Transverse colon (tissue), 4 donors: Measurements from ENCODE around the gene RPL4. TPM values are rescaled to one million over a fixed set of nuclear protein-coding genes. Genes with fewer than 3 reads are reported as not detected.

Source experiments
- DNase-seq: peaks from one replicate; pipeline ENCODE4 v3.0.0-alpha.2; 2019
- H3K27ac ChIP-seq, 4 donors: fragments of 200-600 bp; sonication (generic); 2 replicates each; pipeline ENCODE4 v1.5.1; 2016 to 2018; ENCODE audit warnings: inconsistent platforms in 4 of 4
- H3K27me3 ChIP-seq: fragments of 200-600 bp; sonication (generic); 2 replicates; pipeline ENCODE4 v1.5.1; 2017; ENCODE audit warnings: inconsistent platforms
- H3K36me3 ChIP-seq, 4 donors: fragments of 200-600 bp; sonication (generic); 2 replicates each; pipeline ENCODE4 v1.5.1; 2017 to 2019; ENCODE audit warnings: inconsistent platforms in 4 of 4
- H3K4me1 ChIP-seq, 4 donors: fragments of 200-600 bp; sonication (generic); 2 replicates each; pipeline ENCODE4 v1.5.1; 2017 to 2020; ENCODE audit warnings: inconsistent platforms in 4 of 4
- H3K4me3 ChIP-seq, 4 donors: fragments of 200-600 bp; sonication (generic); 1 replicate in 1 of 4; 2 replicates in 3 of 4; pipeline versions ENCODE4 v1.5.1 to v1.6.1; 2017 to 2019; ENCODE audit warnings: inconsistent platforms in 4 of 4
- H3K9me3 ChIP-seq, 2 donors: fragments of 200-600 bp; sonication (generic); 2 replicates each; pipeline ENCODE4 v1.5.1; 2017 to 2019; ENCODE audit warnings: inconsistent platforms in 2 of 2
- EP300 ChIP-seq: sonication (generic); formaldehyde crosslinking; IDR thresholded peaks from one replicate; pipeline ENCODE4 v1.6.1; 2017; ENCODE audit warnings: antibody characterized with exemption, low read depth
- POLR2A ChIP-seq: fragments of 450-650 bp; IDR thresholded peaks from one replicate; pipeline ENCODE4 v1.6.1; 2016; ENCODE audit warnings: antibody characterized with exemption, mild to moderate bottlenecking, moderate library complexity
- POLR2AphosphoS5 ChIP-seq, 3 donors: sonication (generic); formaldehyde crosslinking; IDR thresholded peaks; one replicate each; pipeline ENCODE4 v1.6.1; 2016; ENCODE audit warnings: antibody characterized with exemption in 3 of 3
- WGBS, 2 donors: methylation state at CpG; one replicate each; pipeline ENCODE4 v1.1.5; 2018; ENCODE audit warnings: low coverage in 1 of 2; 5-methylcytosine and 5-hydroxymethylcytosine counted together
- in situ Hi-C, 4 donors: fragments of 200-750 bp; cut with MboI; loops; one replicate each; pipeline versions ENCODE4 v1.15.0 to v1.15.1; 2017; ENCODE audit warnings: low sequenced_read_pairs in 3 of 4, low pct_ligation_motif_present in 1 of 4, low pct_unique_long_range_greater_than_20kb in 1 of 4
- intact Hi-C: fragments of 100-400 bp; cut with DNase I; formaldehyde crosslinking; loops from one replicate; pipeline ENCODE4 v1.15.1; 2023; ENCODE audit warnings: low total_unique reads
- total RNA-seq, 4 donors: library from RNA; depleted of rRNA; stranded (reverse); fragments of >200 nt; gene quantifications; one replicate each; pipeline ENCODE4 v1.1.0, GENCODE V29; 2016
- TF ChIP-seq, protein P1 (sequence below), 5 experiments: fragments of 200-600 bp in 3 of 5; fragments of 450-650 bp in 2 of 5; sonication (generic) in 3 of 5; IDR thresholded peaks; 1 replicate in 2 of 5; 2 replicates in 3 of 5; pipeline ENCODE4 v1.5.1; 2016 to 2017; ENCODE audit warnings: antibody characterized with exemption in 5 of 5, inconsistent platforms in 3 of 5, mild to moderate bottlenecking in 2 of 5, moderate library complexity in 1 of 5

Gene RPL4
- total RNA-seq, 4 donors from 2014 or later: 1,084 to 1,586 (median 1,392) TPM

DNA sequence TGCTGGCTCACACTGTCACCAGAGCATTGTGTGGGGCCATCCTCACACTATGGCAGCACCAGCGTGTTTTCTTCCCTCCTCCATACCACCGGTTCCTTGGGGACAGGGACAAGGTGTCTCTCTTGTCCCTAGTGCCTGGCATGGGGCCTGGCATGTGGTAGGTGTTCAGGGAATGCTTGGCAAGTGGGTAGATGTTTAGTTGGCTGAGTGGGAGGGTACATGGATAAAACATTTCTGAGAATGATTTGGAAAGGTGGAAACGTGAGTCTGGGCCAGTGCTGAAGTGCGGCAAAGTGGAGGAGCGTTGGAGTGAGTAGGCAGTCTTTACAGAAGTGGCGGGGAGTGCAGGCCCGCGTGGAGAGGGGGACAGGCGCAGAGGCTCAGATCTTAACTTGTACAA lies 22.1 kb downstream of the RPL4 start:
- no peak for TF ChIP-seq POLR2A
- TF ChIP-seq POLR2AphosphoS5 (IDR thresholded peaks at IDR 0.05): no peak
- TF ChIP-seq, protein P1, sequence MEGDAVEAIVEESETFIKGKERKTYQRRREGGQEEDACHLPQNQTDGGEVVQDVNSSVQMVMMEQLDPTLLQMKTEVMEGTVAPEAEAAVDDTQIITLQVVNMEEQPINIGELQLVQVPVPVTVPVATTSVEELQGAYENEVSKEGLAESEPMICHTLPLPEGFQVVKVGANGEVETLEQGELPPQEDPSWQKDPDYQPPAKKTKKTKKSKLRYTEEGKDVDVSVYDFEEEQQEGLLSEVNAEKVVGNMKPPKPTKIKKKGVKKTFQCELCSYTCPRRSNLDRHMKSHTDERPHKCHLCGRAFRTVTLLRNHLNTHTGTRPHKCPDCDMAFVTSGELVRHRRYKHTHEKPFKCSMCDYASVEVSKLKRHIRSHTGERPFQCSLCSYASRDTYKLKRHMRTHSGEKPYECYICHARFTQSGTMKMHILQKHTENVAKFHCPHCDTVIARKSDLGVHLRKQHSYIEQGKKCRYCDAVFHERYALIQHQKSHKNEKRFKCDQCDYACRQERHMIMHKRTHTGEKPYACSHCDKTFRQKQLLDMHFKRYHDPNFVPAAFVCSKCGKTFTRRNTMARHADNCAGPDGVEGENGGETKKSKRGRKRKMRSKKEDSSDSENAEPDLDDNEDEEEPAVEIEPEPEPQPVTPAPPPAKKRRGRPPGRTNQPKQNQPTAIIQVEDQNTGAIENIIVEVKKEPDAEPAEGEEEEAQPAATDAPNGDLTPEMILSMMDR (IDR thresholded peaks at IDR 0.05): no peak
- TF ChIP-seq EP300: no peak
- intact Hi-C loops (no loop called here), in situ Hi-C loops (loop anchor here in 1 of 4 donors (25.0 kb wide), 1 partner anchor 95 kb away; the partner anchor contains the start of gene MAP2K1)
- Histone ChIP-seq H3K36me3 (peaks cover 0 to 15% (median 2%) of the 10 kb centered on the region in 4 donors), H3K9me3 (no peaks in the 10 kb centered on the region), H3K4me3 (no peak overlapping the region), H3K27ac (no peak overlapping the region), H3K27me3 (no peaks in the 10 kb centered on the region), H3K4me1 (no peaks in the 10 kb centered on the region)
- DNase-seq: no peak
- 91 to 95% methylated on average over 7 to 9 of the region's 9 CpGs for WGBS, 2 donors

DNA sequence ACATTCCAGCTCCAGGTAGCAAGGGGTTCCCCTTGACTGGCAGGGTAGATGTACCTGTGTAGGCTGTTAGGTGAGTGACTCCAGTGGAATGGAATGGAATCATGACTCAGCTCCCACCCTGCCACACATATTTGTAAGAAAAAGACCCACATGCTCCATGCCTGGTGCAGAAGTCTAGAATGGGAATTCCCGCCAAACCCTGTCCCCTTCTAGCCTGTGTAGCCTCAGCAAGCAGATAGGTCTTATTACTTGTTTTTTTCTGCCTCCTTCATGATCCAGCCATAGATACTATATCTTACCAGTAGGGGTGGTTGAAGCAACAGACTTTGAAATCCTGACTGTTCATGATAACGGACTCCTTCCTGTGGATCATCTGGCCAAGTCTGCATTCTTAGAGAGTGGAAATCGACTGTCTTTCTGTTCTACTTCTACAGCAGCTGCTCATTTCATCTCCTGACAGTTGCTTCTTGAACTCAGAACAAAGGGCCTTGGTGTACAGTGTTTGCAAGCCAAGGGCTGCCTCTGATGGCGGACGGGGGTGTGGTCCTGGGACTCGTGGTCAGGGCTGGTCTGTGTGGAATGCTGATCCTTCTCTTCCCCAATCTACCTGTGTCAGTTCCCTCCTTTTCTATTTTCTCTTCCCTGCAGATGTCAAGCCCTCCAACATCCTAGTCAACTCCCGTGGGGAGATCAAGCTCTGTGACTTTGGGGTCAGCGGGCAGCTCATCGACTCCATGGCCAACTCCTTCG lies 23.4 kb downstream of the RPL4 start:
- Histone ChIP-seq H3K4me3 (no peak overlapping the region), H3K4me1 (no peaks in the 10 kb centered on the region), H3K9me3 (no peaks in the 10 kb centered on the region), H3K36me3 (peaks cover 0 to 12% (median 2%) of the 10 kb centered on the region in 4 donors), H3K27ac (no peak overlapping the region), H3K27me3 (no peaks in the 10 kb centered on the region)
- DNase-seq: no peak
- no peak for TF ChIP-seq POLR2AphosphoS5 (IDR thresholded peaks at IDR 0.05)
- in situ Hi-C loops: loop anchor here in 1 of 4 donors (25.0 kb wide), 1 partner anchor 94 kb away; the partner anchor contains the start of gene MAP2K1
- intact Hi-C loops: no loop called here
- WGBS, 2 donors: 85 to 88% methylated on average over 5 to 10 of the region's 10 CpGs

DNA sequence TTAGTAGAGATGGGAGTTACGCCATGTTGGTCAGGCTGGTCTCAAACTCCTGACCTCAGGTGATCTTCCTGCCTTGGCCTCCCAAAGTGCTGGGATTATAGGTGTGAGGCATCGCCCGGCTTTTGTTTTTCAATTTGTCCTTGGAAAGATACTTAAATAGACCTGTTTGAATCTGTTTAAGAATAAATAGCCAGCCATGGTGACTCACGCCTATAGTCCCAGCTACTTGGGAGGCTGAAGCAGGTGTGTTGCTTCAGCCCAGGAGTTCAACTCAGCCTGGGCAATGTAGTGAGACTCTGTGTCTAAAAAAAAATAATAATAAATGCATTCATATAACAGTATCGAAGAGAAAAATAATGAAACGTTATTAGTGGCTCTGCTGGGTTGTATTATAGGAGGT lies 24.4 kb downstream of the RPL4 start:
- H3K27ac ChIP-seq: no peak overlapping the region
- TF ChIP-seq, protein P1 (IDR thresholded peaks at IDR 0.05): no peak
- TF ChIP-seq POLR2AphosphoS5 (IDR thresholded peaks at IDR 0.05) (no peak), POLR2A (no peak), EP300 (no peak)
- 89 to 98% methylated on average over 3 to 6 of the region's 6 CpGs for WGBS, 2 donors
- intact Hi-C loops (no loop called here), in situ Hi-C loops (loop anchor here in 1 of 4 donors (25.0 kb wide), 1 partner anchor 93 kb away; the partner anchor contains the start of gene MAP2K1)
- no peaks in the 10 kb centered on the region for H3K4me1 ChIP-seq
- peaks cover 0 to 12% (median 2%) of the 10 kb centered on the region in 4 donors for H3K36me3 ChIP-seq
- H3K9me3 ChIP-seq: no peaks in the 10 kb centered on the region
- H3K4me3 ChIP-seq: no peak overlapping the region
- H3K27me3 ChIP-seq: no peaks in the 10 kb centered on the region
- no peak for DNase-seq

DNA sequence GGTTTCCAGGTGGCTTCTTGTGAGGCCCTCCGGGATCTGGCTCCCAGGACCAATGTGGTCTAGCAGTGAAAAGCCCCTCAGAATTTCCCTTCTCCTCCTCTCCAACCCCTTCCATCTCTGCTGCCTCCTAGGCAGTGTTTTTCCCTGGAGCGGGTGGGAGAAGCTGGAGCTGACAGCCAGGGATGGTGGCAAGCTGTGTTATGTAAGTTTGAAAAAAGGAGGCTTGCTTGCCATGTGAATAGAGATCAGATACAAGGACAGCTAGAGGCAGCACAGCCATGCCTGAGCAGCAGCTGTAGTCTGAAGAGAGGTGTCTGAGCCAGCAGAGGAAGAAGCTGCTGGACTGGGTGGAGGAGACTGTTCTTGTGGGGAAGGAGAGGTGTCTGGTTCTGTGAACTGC lies 27.6 kb downstream of the RPL4 start:
- Histone ChIP-seq H3K4me3 (no peak overlapping the region), H3K4me1 (no peaks in the 10 kb centered on the region), H3K27ac (no peak overlapping the region), H3K27me3 (no peaks in the 10 kb centered on the region), H3K36me3 (peaks cover 0 to 9% (median 0%) of the 10 kb centered on the region in 4 donors), H3K9me3 (no peaks in the 10 kb centered on the region)
- 88% methylated on average over 2 of the region's 2 CpGs; no CpG with 5 or more reads in 1 of the 2 donors for WGBS, 2 donors
- in situ Hi-C loops (loop anchor here in 1 of 4 donors (25.0 kb wide), 1 partner anchor 90 kb away; the partner anchor contains the start of gene MAP2K1), intact Hi-C loops (no loop called here)
- TF ChIP-seq POLR2A: no peak
- no peak for TF ChIP-seq EP300
- no peak for TF ChIP-seq POLR2AphosphoS5 (IDR thresholded peaks at IDR 0.05)
- TF ChIP-seq, protein P1 (IDR thresholded peaks at IDR 0.05): no peak
- no peak for DNase-seq
